HUDEP-2 (cell line): ENCODE measurements around the gene APOBR.

Source experiments
- DNase-seq, 76 experiments: peaks; one replicate each; lab custom pipeline; 2025; ENCODE audit not compliant: unreplicated experiment in 76 of 76; lab: John Stamatoyannopoulos, UW

APOBR gene

GRCh38 chr16:28546626-28547025, 52.2 kb downstream of the APOBR start:
- no peak for DNase-seq

GRCh38 chr16:28548306-28548802, 53.9 kb downstream of the APOBR start:
- no peak for DNase-seq
